ENCODE data around the gene ENTPD6.

DNA sequence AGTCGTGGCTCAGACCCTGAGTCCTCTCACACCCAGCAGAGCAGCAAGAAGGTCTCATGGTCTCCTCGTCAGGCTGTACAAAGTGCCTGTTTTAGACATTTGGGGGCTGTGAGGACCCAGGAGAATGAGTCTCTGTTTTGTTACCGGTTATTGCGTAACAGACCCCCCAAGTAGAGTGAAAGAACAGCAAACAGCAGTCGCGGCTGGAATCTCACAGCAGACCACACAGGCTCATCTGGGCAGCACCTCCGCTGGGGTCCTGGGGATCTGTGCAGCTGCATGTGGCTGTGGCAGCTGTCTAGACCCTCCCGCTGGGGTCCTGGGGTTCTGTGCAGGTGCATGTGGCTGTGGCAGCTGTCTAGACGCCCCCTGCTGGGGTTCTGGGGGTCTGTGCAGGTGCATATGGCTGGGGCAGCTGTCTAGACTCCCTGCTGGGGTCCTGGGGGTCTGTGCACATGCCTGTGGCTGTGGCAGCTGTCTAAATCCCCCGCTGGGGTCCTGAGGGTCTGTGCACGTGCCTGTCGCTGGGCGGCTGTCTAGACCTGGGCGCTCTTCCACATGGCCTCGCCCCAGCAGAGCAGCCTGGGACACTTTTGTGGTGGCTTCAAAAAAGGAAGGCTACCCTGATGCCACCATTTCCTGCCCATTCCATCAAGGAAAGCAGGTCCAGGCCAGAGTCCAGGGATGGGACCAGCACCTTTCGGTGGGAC, 24.7 kb downstream of the ENTPD6 start:
- TF ChIP-seq EZH2 (IDR thresholded peaks at IDR 0.05; ENCODE audit: insufficient read depth, poor library complexity, severe bottlenecking), result no peak
- no peak for TF ChIP-seq EZH2phosphoT487 (IDR thresholded peaks at IDR 0.05; ENCODE audit: insufficient read depth, low read depth)
